Mucosa of stomach (tissue), 1 donor: ENCODE measurements around the gene COL6A1.

Experiments
- H3K27me3 ChIP-seq: one replicate; pipeline ENCODE4 v1.7.0; 2013; ENCODE audit warnings: mild to moderate bottlenecking, low read length; ENCODE audit not compliant: control insufficient read depth, insufficient read depth
- H3K36me3 ChIP-seq: one replicate; pipeline ENCODE4 v1.7.0; 2013; ENCODE audit warnings: low read length; ENCODE audit not compliant: control insufficient read depth, insufficient read depth
- H3K4me1 ChIP-seq: one replicate; pipeline ENCODE4 v1.7.0; 2013; ENCODE audit warnings: mild to moderate bottlenecking, low read length; ENCODE audit not compliant: control insufficient read depth, insufficient read depth
- H3K4me3 ChIP-seq: one replicate; pipeline ENCODE4 v1.7.0; 2013; ENCODE audit warnings: low read length
- H3K9ac ChIP-seq: one replicate; pipeline ENCODE4 v1.7.0; 2013; ENCODE audit warnings: mild to moderate bottlenecking, low read length, moderate library complexity
- H3K9me3 ChIP-seq: one replicate; pipeline ENCODE4 v1.7.0; 2013; ENCODE audit warnings: mild to moderate bottlenecking, low read length, moderate library complexity; ENCODE audit not compliant: control insufficient read depth
- donor health status: Pancreatic carcinoma.

Gene COL6A1

DNA sequence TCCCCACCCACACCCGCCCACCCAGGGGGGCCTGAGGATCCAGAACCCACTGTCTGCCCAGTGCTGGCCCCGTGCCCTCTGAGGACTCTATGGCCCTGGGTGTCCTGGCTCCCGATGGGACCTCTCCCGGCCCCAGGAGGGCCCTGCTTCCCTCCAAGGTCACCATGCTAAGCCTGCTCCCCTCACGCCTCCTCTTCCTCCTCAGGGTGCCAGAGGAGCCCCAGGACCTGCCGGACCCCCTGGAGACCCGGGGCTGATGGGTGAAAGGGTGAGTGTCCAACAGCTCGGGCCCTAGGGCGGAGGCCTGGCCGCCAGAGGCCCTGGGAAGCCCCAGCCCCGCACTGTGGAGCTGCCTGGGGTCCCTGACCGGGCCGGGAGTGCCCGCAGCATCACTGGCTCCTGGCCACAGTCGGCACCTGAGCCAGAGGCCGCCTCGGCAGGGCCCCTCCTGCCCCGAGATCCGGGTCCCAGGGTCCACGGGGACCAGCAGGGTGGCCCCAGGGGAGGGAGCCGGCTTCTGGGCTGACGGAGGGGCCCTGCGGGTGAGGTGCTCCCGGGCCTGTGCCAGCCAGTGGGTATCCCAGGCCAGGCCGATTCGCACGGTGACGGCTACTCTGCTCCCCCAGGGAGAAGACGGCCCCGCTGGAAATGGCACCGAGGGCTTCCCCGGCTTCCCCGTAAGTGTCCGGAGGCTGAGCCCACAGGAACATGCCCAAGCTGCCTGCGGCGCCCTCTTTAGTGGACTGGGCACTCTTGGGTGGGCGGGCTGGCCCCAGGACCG is 16.1 kb downstream of the COL6A1 start:
- no peaks in the 10 kb centered on the region for H3K27me3 ChIP-seq
- H3K36me3 ChIP-seq = no peaks in the 10 kb centered on the region
- H3K4me1 ChIP-seq = no peaks in the 10 kb centered on the region
- H3K9ac ChIP-seq = no peak overlapping the region
- no peak overlapping the region for H3K4me3 ChIP-seq
- no peaks in the 10 kb centered on the region for H3K9me3 ChIP-seq

GRCh38 chr21:45998276-45998701 is 16.7 kb downstream of the COL6A1 start:
- Histone ChIP-seq H3K4me3 (no peak overlapping the region), H3K36me3 (no peaks in the 10 kb centered on the region), H3K9ac (no peak overlapping the region), H3K4me1 (no peaks in the 10 kb centered on the region), H3K27me3 (no peaks in the 10 kb centered on the region), H3K9me3 (no peaks in the 10 kb centered on the region)

GRCh38 chr21:45998871-45999580 is 17.5 kb downstream of the COL6A1 start:
- Histone ChIP-seq H3K9ac (no peak overlapping the region), H3K4me1 (no peaks in the 10 kb centered on the region), H3K9me3 (no peaks in the 10 kb centered on the region), H3K4me3 (no peak overlapping the region), H3K36me3 (no peaks in the 10 kb centered on the region), H3K27me3 (no peaks in the 10 kb centered on the region)

- no peaks in the 10 kb centered on the region for H3K4me1 ChIP-seq
- no peak overlapping the region for H3K9ac ChIP-seq
- no peaks in the 10 kb centered on the region for H3K36me3 ChIP-seq
- no peaks in the 10 kb centered on the region for H3K9me3 ChIP-seq
- H3K4me3 ChIP-seq = no peak overlapping the region
- no peaks in the 10 kb centered on the region for H3K27me3 ChIP-seq
Measured at GRCh38 chr21:45999581-46000181, 18.1 kb downstream of the COL6A1 start.

- Histone ChIP-seq H3K4me1 (no peaks in the 10 kb centered on the region), H3K4me3 (no peak overlapping the region), H3K9ac (no peak overlapping the region), H3K36me3 (no peaks in the 10 kb centered on the region), H3K9me3 (no peaks in the 10 kb centered on the region), H3K27me3 (no peaks in the 10 kb centered on the region)
Measured at GRCh38 chr21:46000182-46000730, 18.7 kb downstream of the COL6A1 start.

DNA sequence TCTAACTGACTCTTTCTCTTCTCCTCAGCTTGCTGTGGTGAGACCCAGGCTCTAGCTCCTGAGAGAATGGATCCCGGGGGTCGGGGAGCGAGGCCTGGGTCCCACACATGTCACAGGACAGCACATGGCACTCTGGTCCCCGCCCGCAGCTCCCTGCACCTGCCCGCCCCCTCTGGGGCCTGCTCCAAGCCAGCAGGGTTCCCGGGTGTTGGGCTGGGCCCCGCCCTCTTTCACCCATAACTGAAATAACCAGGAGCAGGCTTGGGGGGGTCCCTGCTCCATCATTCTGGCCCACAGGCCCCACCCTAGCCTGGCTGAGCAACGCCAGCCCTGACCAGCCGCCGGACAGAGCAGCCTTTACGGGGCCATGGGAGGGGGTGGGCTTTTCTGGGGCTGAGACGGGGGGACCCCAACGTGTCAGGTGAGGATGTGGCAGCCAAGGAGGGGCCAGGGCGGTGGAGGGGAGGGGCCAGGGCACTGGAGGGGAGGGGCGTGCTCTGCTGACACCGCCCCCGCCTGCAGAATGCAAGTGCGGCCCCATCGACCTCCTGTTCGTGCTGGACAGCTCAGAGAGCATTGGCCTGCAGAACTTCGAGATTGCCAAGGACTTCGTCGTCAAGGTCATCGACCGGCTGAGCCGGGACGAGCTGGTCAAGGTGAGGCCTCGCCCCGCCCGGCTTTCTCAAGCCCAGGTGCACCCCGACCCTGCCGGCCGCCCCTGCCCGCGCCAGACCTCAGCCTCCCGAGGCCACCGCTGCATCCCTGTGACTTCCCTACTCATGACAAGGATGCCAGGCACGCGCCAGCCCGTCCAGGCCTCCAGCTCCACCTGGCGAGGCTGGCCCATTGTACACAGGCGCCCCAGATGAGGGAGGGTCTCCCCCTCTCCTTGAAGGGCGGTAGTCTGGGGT is 19.4 kb downstream of the COL6A1 start:
- Histone ChIP-seq H3K9me3 (no peaks in the 10 kb centered on the region), H3K36me3 (no peaks in the 10 kb centered on the region), H3K4me3 (no peak overlapping the region), H3K27me3 (no peaks in the 10 kb centered on the region), H3K9ac (no peak overlapping the region), H3K4me1 (no peaks in the 10 kb centered on the region)

DNA sequence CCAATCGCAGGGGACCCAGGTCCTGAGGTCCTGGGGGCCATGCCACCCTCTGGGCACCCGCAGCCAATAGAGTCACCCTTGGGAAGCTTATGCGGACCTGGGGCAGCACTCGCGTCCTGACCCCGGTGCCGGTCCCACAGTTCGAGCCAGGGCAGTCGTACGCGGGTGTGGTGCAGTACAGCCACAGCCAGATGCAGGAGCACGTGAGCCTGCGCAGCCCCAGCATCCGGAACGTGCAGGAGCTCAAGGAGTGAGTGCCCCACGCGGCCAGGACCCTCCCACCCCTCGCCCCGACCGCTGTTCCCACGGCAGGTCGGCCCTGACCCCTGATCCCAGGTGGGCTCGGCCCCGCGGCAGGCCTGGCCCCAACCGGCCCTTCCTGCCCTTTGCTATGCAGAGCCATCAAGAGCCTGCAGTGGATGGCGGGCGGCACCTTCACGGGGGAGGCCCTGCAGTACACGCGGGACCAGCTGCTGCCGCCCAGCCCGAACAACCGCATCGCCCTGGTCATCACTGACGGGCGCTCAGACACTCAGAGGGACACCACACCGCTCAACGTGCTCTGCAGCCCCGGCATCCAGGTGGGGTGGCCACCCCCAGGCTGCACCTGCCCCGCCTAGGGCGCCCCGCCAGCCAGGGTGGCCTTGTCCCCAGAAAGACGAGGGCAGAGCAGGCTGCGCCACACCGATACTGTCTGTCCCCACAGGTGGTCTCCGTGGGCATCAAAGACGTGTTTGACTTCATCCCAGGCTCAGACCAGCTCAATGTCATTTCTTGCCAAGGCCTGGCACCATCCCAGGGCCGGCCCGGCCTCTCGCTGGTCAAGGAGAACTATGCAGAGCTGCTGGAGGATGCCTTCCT is 20.5 kb downstream of the COL6A1 start:
- H3K4me3 ChIP-seq = no peak overlapping the region
- no peaks in the 10 kb centered on the region for H3K36me3 ChIP-seq
- no peaks in the 10 kb centered on the region for H3K27me3 ChIP-seq
- H3K9ac ChIP-seq = no peak overlapping the region
- no peaks in the 10 kb centered on the region for H3K9me3 ChIP-seq
- no peaks in the 10 kb centered on the region for H3K4me1 ChIP-seq

DNA sequence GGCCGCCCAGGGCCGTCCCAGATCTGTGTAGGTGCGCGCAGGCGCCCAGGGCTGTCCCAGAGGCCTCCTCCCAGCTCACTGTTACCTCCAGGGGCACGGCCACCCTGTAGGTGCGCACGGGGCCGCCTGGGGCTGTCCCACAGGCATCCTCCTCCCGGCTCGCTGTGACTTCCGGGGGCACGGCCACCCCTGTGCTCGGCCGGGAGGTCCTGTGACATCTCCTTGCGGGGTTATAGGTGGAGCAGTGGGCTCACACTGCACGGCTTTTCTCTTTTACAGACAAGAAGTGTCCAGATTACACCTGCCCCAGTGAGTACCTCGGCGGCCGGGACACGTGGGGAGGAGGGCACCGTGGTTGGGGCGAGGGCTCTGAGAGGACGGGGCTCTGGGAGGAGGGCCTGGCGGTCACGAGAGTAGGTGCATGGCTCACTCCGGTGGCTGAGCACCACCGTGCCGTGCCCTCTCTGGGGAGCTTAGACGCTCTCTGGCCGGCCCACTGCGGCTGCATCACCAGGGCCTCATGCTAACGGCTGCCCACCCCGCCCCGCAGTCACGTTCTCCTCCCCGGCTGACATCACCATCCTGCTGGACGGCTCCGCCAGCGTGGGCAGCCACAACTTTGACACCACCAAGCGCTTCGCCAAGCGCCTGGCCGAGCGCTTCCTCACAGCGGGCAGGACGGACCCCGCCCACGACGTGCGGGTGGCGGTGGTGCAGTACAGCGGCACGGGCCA is 21.4 kb downstream of the COL6A1 start:
- Histone ChIP-seq H3K4me1 (no peaks in the 10 kb centered on the region), H3K27me3 (no peaks in the 10 kb centered on the region), H3K36me3 (no peaks in the 10 kb centered on the region), H3K9me3 (no peaks in the 10 kb centered on the region), H3K9ac (no peak overlapping the region), H3K4me3 (no peak overlapping the region)

GRCh38 chr21:46003575-46004007 is 22.0 kb downstream of the COL6A1 start:
- H3K9ac ChIP-seq = no peak overlapping the region
- no peaks in the 10 kb centered on the region for H3K27me3 ChIP-seq
- no peaks in the 10 kb centered on the region for H3K9me3 ChIP-seq
- H3K36me3 ChIP-seq = no peaks in the 10 kb centered on the region
- no peak overlapping the region for H3K4me3 ChIP-seq
- H3K4me1 ChIP-seq = no peaks in the 10 kb centered on the region

DNA sequence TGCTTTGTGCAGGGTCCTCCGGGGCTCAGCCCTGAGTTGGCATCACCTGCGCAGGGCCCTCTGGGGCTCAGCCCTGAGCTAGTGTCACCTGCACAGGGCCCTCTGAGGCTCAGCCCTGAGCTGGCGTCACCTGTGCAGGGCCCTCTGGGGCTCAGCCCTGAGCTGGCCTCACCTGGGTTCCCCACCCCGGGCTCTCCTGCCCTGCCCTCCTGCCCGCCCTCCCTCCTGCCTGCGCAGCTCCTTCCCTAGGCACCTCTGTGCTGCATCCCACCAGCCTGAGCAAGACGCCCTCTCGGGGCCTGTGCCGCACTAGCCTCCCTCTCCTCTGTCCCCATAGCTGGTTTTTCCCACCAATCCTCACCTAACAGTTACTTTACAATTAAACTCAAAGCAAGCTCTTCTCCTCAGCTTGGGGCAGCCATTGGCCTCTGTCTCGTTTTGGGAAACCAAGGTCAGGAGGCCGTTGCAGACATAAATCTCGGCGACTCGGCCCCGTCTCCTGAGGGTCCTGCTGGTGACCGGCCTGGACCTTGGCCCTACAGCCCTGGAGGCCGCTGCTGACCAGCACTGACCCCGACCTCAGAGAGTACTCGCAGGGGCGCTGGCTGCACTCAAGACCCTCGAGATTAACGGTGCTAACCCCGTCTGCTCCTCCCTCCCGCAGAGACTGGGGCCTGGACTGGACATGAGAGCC is 22.7 kb downstream of the COL6A1 start:
- Histone ChIP-seq H3K27me3 (no peaks in the 10 kb centered on the region), H3K9ac (no peak overlapping the region), H3K36me3 (no peaks in the 10 kb centered on the region), H3K4me3 (no peak overlapping the region), H3K4me1 (no peaks in the 10 kb centered on the region), H3K9me3 (no peaks in the 10 kb centered on the region)
